Stimulated activated memory B cell treated with anti-CD40 and anti-IgM and Interleukin-4, amounts not matched to agents 10 μg/mL and 1 μg/mL and 100 μg/mL, for 72 hours (primary cell): ENCODE data around the gene KRT86.

Experiments used
- ATAC-seq: fragments of 150-1000 bp; cut with Tn5 transposase; 2 replicates; pipeline ENCODE4 v1.10.0; 2021
- H3K27ac Mint-ChIP-seq: one replicate; pipeline ENCODE4 v1.8.0; 2022; ENCODE audit warnings: mild to moderate bottlenecking, mixed read lengths
- H3K27me3 Mint-ChIP-seq: one replicate; pipeline ENCODE4 v1.8.0; 2022; ENCODE audit warnings: mixed read lengths
- H3K36me3 Mint-ChIP-seq: one replicate; pipeline ENCODE4 v1.8.0; 2022; ENCODE audit warnings: mixed read lengths
- H3K4me1 Mint-ChIP-seq: one replicate; pipeline ENCODE4 v1.8.0; 2022; ENCODE audit warnings: mixed read lengths
- H3K4me3 Mint-ChIP-seq: one replicate; pipeline ENCODE4 v1.8.0; 2022; ENCODE audit warnings: mild to moderate bottlenecking, moderate library complexity, mixed read lengths
- H3K9me3 Mint-ChIP-seq: one replicate; pipeline ENCODE4 v1.8.0; 2022; ENCODE audit warnings: mixed read lengths

KRT86 gene

GRCh38 chr12:52274521-52275120 is at the start of gene KRT86:
TSS of gene KRT86 (plus strand) at chr12:52274645. CDS start at chr12:52301917, 27,272 bp downstream.
- H3K27me3 Mint-ChIP-seq = peaks cover 65% of the 10 kb centered on the region
- H3K4me1 Mint-ChIP-seq = peaks cover 10% of the 10 kb centered on the region
- no peak within 1 kb of the TSS for H3K27ac Mint-ChIP-seq
- H3K9me3 Mint-ChIP-seq = no peaks in the 10 kb centered on the region
- no peak within 1 kb of the TSS for H3K4me3 Mint-ChIP-seq
- ATAC-seq = no peak
- no peaks in the 10 kb centered on the region for H3K36me3 Mint-ChIP-seq

GRCh38 chr12:52225752-52226151 is 48.7 kb upstream of the KRT86 start:
- H3K4me3 Mint-ChIP-seq = no peak overlapping the region
- H3K4me1 Mint-ChIP-seq = no peaks in the 10 kb centered on the region

GRCh38 chr12:52226446-52226845 is 48.0 kb upstream of the KRT86 start:
- Mint-ChIP-seq H3K36me3 (no peaks in the 10 kb centered on the region), H3K27me3 (peaks cover 66% of the 10 kb centered on the region), H3K4me1 (no peaks in the 10 kb centered on the region), H3K27ac (no peak overlapping the region), H3K4me3 (no peak overlapping the region), H3K9me3 (no peaks in the 10 kb centered on the region)
- no peak for ATAC-seq

More at GRCh38 chr12:52225752-52226151, 48.7 kb upstream of the KRT86 start:
- Mint-ChIP-seq H3K27ac (no peak overlapping the region), H3K36me3 (no peaks in the 10 kb centered on the region), H3K9me3 (no peaks in the 10 kb centered on the region), H3K27me3 (peaks cover 66% of the 10 kb centered on the region)
- no peak for ATAC-seq

DNA sequence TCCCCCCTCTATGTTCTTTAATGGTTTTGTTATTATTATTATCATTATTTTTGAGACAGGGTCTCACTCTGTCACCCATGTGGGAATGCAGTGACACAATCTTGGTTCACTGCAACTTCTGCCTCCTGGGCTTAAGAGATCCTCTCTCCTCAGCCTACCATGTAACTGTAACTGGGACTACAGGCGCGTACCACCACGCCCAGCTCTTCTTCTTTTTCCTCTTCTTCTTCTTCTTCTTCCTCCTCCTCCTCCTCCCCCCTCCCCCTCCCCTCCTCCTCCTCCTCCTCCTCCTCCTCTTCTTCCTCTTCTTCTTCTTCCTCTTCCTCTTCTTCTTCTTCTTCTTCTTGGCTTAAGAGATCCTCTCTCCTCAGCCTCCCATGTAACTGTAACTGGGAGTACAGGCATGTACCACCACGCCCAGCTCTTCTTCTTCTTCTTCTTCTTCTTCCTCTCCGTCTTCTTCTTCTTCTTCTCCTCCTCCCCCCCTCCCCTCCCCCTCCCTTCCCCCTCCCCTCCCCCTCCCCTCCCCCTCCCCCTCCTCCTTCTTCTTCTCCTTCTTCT is 46.8 kb upstream of the KRT86 start:
- Mint-ChIP-seq H3K36me3 (no peaks in the 10 kb centered on the region), H3K4me3 (no peak overlapping the region), H3K4me1 (no peaks in the 10 kb centered on the region), H3K27me3 (peaks cover 68% of the 10 kb centered on the region), H3K9me3 (no peaks in the 10 kb centered on the region), H3K27ac (no peak overlapping the region)
- ATAC-seq = no peak

- ATAC-seq = no peak
- Mint-ChIP-seq H3K4me1 (no peaks in the 10 kb centered on the region), H3K4me3 (no peak overlapping the region), H3K27ac (no peak overlapping the region), H3K36me3 (no peaks in the 10 kb centered on the region), H3K9me3 (no peaks in the 10 kb centered on the region), H3K27me3 (peaks cover 68% of the 10 kb centered on the region)
Observed at GRCh38 chr12:52228366-52228765, 46.1 kb upstream of the KRT86 start.

DNA sequence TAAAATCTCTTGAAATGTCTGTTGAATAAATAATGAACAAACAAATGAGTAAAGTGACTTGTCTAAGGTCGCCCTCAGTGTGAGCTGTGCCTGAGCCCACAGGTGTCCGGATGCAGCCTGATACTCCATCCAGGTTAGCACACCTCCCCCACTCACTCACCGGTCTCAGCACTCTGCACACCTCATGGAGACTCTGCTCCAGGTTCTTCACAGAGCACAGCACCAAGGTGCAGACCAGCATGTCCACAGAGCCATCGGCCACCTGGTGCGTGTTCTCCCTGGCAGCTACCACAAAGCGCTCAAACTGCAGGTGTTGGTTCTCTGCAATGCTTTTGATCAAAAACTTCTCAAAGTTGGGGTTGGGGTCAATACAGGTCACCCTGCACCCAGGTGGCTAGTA is 45.5 kb upstream of the KRT86 start:
- Mint-ChIP-seq H3K27me3 (peaks cover 68% of the 10 kb centered on the region), H3K36me3 (no peaks in the 10 kb centered on the region), H3K4me3 (no peak overlapping the region)

DNA sequence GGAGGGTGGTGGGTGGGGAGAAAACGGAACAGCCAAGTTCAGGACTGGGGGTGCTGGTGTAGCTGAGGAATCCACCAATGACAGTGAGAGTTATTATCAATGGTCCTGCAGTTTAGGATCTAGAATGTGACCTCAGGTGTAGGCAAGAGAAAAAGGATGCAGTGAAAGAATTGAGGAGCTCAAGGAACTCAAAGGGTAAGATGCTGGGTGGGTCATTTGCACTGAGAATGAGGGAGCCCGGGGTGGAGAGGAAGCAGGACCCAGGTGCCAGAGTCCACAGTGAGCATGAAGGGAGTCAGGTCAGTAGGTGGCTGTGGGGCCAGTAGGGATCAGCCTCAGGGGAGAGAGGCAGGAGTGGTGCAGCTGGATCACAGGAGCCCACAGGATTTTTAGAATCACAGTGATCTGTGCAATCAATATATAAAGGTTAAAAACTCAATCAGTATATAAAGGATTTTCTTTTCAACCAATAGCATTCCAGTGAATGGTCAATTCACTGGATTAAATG is 44.6 kb upstream of the KRT86 start:
- ATAC-seq = no peak
- H3K36me3 Mint-ChIP-seq = no peaks in the 10 kb centered on the region
- no peak overlapping the region for H3K27ac Mint-ChIP-seq
- H3K4me3 Mint-ChIP-seq = no peak overlapping the region
- H3K9me3 Mint-ChIP-seq = no peaks in the 10 kb centered on the region
- H3K4me1 Mint-ChIP-seq = no peaks in the 10 kb centered on the region
- H3K27me3 Mint-ChIP-seq = peaks cover 68% of the 10 kb centered on the region

More for the DNA sequence above, 45.5 kb upstream of the KRT86 start:
- ATAC-seq = no peak
- Mint-ChIP-seq H3K27ac (no peak overlapping the region), H3K4me1 (no peaks in the 10 kb centered on the region), H3K9me3 (no peaks in the 10 kb centered on the region)

DNA sequence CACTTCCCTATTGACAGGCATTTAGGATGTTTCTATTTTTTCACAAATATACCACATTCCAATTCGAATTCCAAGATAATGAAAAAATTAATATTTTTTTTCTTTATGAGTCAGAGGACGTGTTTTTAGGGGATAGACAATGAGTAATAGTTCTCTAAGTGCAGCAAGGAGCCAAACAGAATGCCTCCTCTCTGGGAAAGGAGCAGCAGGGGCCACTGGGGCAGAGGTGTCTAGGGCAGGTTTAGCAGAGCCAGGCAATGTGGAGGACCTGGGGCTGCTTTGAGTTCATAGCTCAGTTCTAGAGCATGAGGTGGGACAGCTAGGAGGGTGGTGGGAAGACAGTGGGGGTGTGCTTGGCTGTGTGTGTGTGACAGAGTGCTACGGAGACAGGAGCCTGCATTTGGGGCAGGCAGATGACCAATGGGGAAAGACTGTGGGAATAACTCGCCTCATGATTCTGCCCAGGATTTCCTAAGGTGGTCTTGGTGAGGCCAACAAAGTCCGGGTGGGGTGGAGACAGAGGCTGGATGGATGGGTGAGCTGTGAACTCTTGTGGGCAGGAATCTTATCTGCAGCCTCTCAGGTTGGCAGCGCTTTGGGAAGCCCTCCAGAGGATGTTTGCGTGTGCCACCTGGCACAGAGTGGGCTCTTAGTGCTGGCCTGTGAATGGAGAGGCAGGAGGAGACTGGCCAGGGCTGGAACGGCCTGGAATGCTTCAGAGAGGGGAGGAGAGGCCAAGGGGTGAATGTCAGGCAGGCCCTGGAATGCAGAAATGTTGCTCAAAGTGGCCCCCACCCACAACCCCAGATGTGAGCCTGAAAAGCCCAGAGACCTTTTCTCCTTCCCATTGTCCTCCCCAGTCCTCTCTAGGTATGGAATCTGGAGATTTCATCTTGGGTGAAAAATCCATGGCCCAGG is 43.8 kb upstream of the KRT86 start:
- ATAC-seq = no peak
- H3K4me3 Mint-ChIP-seq = no peak overlapping the region
- H3K27ac Mint-ChIP-seq = no peak overlapping the region
- peaks cover 74% of the 10 kb centered on the region for H3K27me3 Mint-ChIP-seq
- H3K9me3 Mint-ChIP-seq = no peaks in the 10 kb centered on the region
- no peaks in the 10 kb centered on the region for H3K36me3 Mint-ChIP-seq
- H3K4me1 Mint-ChIP-seq = no peaks in the 10 kb centered on the region

- Mint-ChIP-seq H3K9me3 (no peaks in the 10 kb centered on the region), H3K4me3 (no peak overlapping the region), H3K27me3 (peaks cover 78% of the 10 kb centered on the region), H3K27ac (no peak overlapping the region), H3K4me1 (no peaks in the 10 kb centered on the region), H3K36me3 (no peaks in the 10 kb centered on the region)
- no peak for ATAC-seq
Observed at GRCh38 chr12:52231305-52232202, 42.9 kb upstream of the KRT86 start.

DNA sequence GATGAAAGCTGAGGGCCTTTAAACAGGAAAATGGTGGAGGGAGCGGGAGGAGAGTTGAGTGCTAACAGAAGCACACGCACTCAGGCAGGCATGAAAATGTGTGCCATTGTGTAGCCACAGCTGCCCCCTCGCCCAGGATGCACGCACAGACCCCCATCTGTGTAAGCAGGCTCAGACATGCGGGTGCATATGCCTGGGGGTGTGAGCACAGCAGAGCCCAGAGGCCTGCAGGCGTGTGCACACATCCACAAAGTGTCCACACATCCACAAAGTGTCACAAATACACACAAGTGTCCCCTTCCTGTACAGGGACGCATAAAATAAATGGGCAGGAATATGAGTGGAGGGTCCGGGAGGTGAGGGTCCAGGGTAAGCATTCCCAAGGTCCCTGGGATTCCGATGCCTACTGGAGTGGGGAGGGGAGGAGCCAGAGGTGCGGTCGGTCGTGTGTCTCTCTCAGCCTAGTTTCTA is 42.2 kb upstream of the KRT86 start:
- Mint-ChIP-seq H3K27me3 (peaks cover 71% of the 10 kb centered on the region), H3K4me3 (no peak overlapping the region), H3K9me3 (no peaks in the 10 kb centered on the region), H3K36me3 (no peaks in the 10 kb centered on the region), H3K4me1 (no peaks in the 10 kb centered on the region), H3K27ac (no peak overlapping the region)
- peak; percentile 2 for ATAC-seq

GRCh38 chr12:52232674-52233461 is 41.6 kb upstream of the KRT86 start, which contains the start of gene KRT7:
TSS of gene KRT7 (plus strand) at chr12:52233243. CDS start at chr12:52233297, 54 bp downstream.
- Mint-ChIP-seq H3K27ac (no peak within 1 kb of the TSS), H3K27me3 (peaks cover 69% of the 10 kb centered on the region), H3K4me1 (no peaks in the 10 kb centered on the region), H3K4me3 (no peak within 1 kb of the TSS), H3K9me3 (no peaks in the 10 kb centered on the region), H3K36me3 (no peaks in the 10 kb centered on the region)
- no peak for ATAC-seq

DNA sequence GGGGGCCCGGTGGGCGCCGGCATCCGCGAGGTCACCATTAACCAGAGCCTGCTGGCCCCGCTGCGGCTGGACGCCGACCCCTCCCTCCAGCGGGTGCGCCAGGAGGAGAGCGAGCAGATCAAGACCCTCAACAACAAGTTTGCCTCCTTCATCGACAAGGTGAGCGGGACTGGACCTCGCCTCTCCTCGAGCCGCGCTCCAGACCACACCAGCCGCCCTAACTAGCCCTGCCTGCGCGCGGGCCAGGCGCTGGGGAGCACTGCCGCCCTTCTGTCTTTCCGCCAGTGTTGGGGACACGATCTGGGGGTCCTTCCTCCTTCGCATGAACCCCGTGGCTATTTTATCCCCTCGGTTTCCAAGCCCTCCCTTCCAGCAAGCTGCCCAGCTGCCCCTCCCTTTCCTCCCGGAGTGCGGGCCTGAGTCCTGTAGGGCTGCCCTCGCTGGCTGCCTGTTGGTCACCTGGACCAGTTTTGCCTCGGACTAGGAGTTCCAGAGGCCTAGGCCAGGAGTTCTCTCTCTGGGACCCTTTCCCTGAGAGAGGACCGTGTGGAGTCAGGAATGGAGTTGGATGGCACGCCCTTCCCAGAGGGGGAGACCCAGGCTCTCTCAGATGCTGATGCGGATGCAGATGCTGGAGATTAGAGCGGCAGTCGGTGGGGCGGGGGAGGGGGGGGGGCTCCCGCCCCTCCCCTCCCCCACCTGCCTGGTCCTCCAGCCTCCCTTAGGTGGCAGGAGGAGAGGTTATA is 40.8 kb upstream of the KRT86 start:
- H3K9me3 Mint-ChIP-seq = no peaks in the 10 kb centered on the region
- no peak overlapping the region for H3K27ac Mint-ChIP-seq
- no peaks in the 10 kb centered on the region for H3K36me3 Mint-ChIP-seq
- no peaks in the 10 kb centered on the region for H3K4me1 Mint-ChIP-seq
- no peak for ATAC-seq
- H3K27me3 Mint-ChIP-seq = peaks cover 69% of the 10 kb centered on the region
- H3K4me3 Mint-ChIP-seq = no peak overlapping the region

GRCh38 chr12:52234223-52234810 is 40.1 kb upstream of the KRT86 start:
- ATAC-seq = no peak
- Mint-ChIP-seq H3K9me3 (no peaks in the 10 kb centered on the region), H3K27me3 (peaks cover 65% of the 10 kb centered on the region)

More at GRCh38 chr12:52234223-52234810, 40.1 kb upstream of the KRT86 start:
- Mint-ChIP-seq H3K36me3 (no peaks in the 10 kb centered on the region), H3K4me1 (no peaks in the 10 kb centered on the region), H3K27ac (no peak overlapping the region), H3K4me3 (no peak overlapping the region)
